ENCODE results near the gene DGKH. TPM values are rescaled to one million over a fixed set of nuclear protein-coding genes. Genes with fewer than 3 reads are reported as not detected.
"Not testable (repeated sequence)": the region's sequence is repeated elsewhere in the genome, so short reads cannot be mapped to it uniquely, and the experiment has no call there.

The DGKH gene
- total RNA-seq, 2 experiments from 2014 or later = 17.3 to 18.2 TPM

- H3K4me3 Mint-ChIP-seq, H3K27me3 Mint-ChIP-seq, POLR2A ChIA-PET, H3K4me1 Mint-ChIP-seq, DNase-seq, H3K27ac Mint-ChIP-seq, H3K9me3 Mint-ChIP-seq: not testable (repeated sequence)
- peaks cover 11% of the 10 kb centered on the region for H3K36me3 Mint-ChIP-seq (ENCODE audit: low read depth)
- CTCF ChIA-PET = interaction anchor here (0.8 kb wide), 1 partner anchor 30 kb away, joined by 3 read pairs; no protein-coding TSS in a partner anchor
These were observed 92.6 kb downstream of the DGKH start for GRCh38 chr13:42141052-42141451.

GRCh38 chr13:42146359-42146758 is 97.9 kb downstream of the DGKH start:
- Mint-ChIP-seq H3K27ac (no peak overlapping the region), H3K27me3 (no peaks in the 10 kb centered on the region), H3K9me3 (no peaks in the 10 kb centered on the region), H3K4me1 (peaks cover 18% of the 10 kb centered on the region), H3K36me3 (ENCODE audit: low read depth) (peaks cover 10% of the 10 kb centered on the region), H3K4me3 (no peak overlapping the region)
- ChIA-PET CTCF (no interaction called here), POLR2A (no interaction called here)
- no peak for DNase-seq

GRCh38 chr13:42148538-42148937 is 100.1 kb downstream of the DGKH start:
- POLR2A ChIA-PET = no interaction called here

GRCh38 chr13:42149136-42149535 is 100.7 kb downstream of the DGKH start:
- no peak for DNase-seq
- Mint-ChIP-seq H3K27ac (no peak overlapping the region), H3K4me1 (peaks cover 17% of the 10 kb centered on the region), H3K9me3 (no peaks in the 10 kb centered on the region), H3K36me3 (ENCODE audit: low read depth) (peaks cover 12% of the 10 kb centered on the region), H3K4me3 (no peak overlapping the region), H3K27me3 (no peaks in the 10 kb centered on the region)
- POLR2A ChIA-PET = no interaction called here
- CTCF ChIA-PET = no interaction called here

More at GRCh38 chr13:42148538-42148937, 100.1 kb downstream of the DGKH start:
- H3K4me1 Mint-ChIP-seq = peaks cover 17% of the 10 kb centered on the region
- no peak for DNase-seq
- CTCF ChIA-PET = no interaction called here
- H3K27me3 Mint-ChIP-seq = no peaks in the 10 kb centered on the region
- H3K9me3 Mint-ChIP-seq = no peaks in the 10 kb centered on the region
- no peak overlapping the region for H3K4me3 Mint-ChIP-seq
- peaks cover 12% of the 10 kb centered on the region for H3K36me3 Mint-ChIP-seq (ENCODE audit: low read depth)
- no peak overlapping the region for H3K27ac Mint-ChIP-seq

GRCh38 chr13:42151781-42152180 is 103.3 kb downstream of the DGKH start:
- Mint-ChIP-seq H3K9me3 (no peaks in the 10 kb centered on the region), H3K27ac (no peak overlapping the region), H3K36me3 (ENCODE audit: low read depth) (peaks cover 15% of the 10 kb centered on the region), H3K4me1 (peaks cover 17% of the 10 kb centered on the region), H3K27me3 (no peaks in the 10 kb centered on the region), H3K4me3 (no peak overlapping the region)
- no peak for DNase-seq
- CTCF ChIA-PET = no interaction called here
- POLR2A ChIA-PET = no interaction called here

- ChIA-PET CTCF (no interaction called here), POLR2A (no interaction called here)
- no peak overlapping the region for H3K27ac Mint-ChIP-seq
These were observed 104.0 kb downstream of the DGKH start for GRCh38 chr13:42152495-42152894.

GRCh38 chr13:42153199-42154113 is 105.0 kb downstream of the DGKH start:
- H3K36me3 Mint-ChIP-seq (ENCODE audit: low read depth) = peaks cover 15% of the 10 kb centered on the region
- H3K27ac Mint-ChIP-seq = no peak overlapping the region
- no peaks in the 10 kb centered on the region for H3K9me3 Mint-ChIP-seq
- ChIA-PET POLR2A (no interaction called here), CTCF (no interaction called here)
- no peaks in the 10 kb centered on the region for H3K27me3 Mint-ChIP-seq
- no peak for DNase-seq
- H3K4me3 Mint-ChIP-seq = no peak overlapping the region
- peaks cover 12% of the 10 kb centered on the region for H3K4me1 Mint-ChIP-seq

More at GRCh38 chr13:42152495-42152894, 104.0 kb downstream of the DGKH start:
- H3K4me1 Mint-ChIP-seq = peaks cover 17% of the 10 kb centered on the region
- DNase-seq = no peak
- H3K9me3 Mint-ChIP-seq = no peaks in the 10 kb centered on the region
- H3K36me3 Mint-ChIP-seq (ENCODE audit: low read depth) = peaks cover 15% of the 10 kb centered on the region
- no peaks in the 10 kb centered on the region for H3K27me3 Mint-ChIP-seq
- H3K4me3 Mint-ChIP-seq = no peak overlapping the region

GRCh38 chr13:42155251-42155650 is 106.8 kb downstream of the DGKH start:
- Mint-ChIP-seq H3K27ac (no peak overlapping the region), H3K4me1 (no peaks in the 10 kb centered on the region), H3K27me3 (no peaks in the 10 kb centered on the region), H3K9me3 (no peaks in the 10 kb centered on the region), H3K36me3 (ENCODE audit: low read depth) (peaks cover 21% of the 10 kb centered on the region), H3K4me3 (no peak overlapping the region)
- DNase-seq = no peak
- POLR2A ChIA-PET = no interaction called here
- CTCF ChIA-PET = interaction anchor here (0.6 kb wide), 1 partner anchor 602 kb away, joined by 3 read pairs; no protein-coding TSS in a partner anchor

GRCh38 chr13:42163338-42163737 is 114.9 kb downstream of the DGKH start:
- POLR2A ChIA-PET, H3K4me3 Mint-ChIP-seq, H3K27ac Mint-ChIP-seq, DNase-seq, H3K9me3 Mint-ChIP-seq, H3K4me1 Mint-ChIP-seq, H3K27me3 Mint-ChIP-seq: not testable (repeated sequence)
- CTCF ChIA-PET = interaction anchor here (0.6 kb wide), 1 partner anchor 233 kb away, joined by 5 read pairs; no protein-coding TSS in a partner anchor
- peaks cover 40% of the 10 kb centered on the region for H3K36me3 Mint-ChIP-seq (ENCODE audit: low read depth)

GRCh38 chr13:42163910-42164309 is 115.5 kb downstream of the DGKH start:
- H3K27ac Mint-ChIP-seq, DNase-seq, H3K9me3 Mint-ChIP-seq, POLR2A ChIA-PET, H3K4me1 Mint-ChIP-seq, H3K4me3 Mint-ChIP-seq, H3K27me3 Mint-ChIP-seq: not testable (repeated sequence)
- H3K36me3 Mint-ChIP-seq (ENCODE audit: low read depth) = peaks cover 42% of the 10 kb centered on the region
- CTCF ChIA-PET = interaction anchor here (0.6 kb wide), 1 partner anchor 232 kb away, joined by 5 read pairs; no protein-coding TSS in a partner anchor

- no peaks in the 10 kb centered on the region for H3K4me1 Mint-ChIP-seq
- DNase-seq = no peak
- peaks cover 41% of the 10 kb centered on the region for H3K36me3 Mint-ChIP-seq (ENCODE audit: low read depth)
- ChIA-PET CTCF (no interaction called here), POLR2A (no interaction called here)
- H3K27ac Mint-ChIP-seq = no peak overlapping the region
- H3K27me3 Mint-ChIP-seq = no peaks in the 10 kb centered on the region
- H3K4me3 Mint-ChIP-seq = no peak overlapping the region
- no peaks in the 10 kb centered on the region for H3K9me3 Mint-ChIP-seq
These were observed 116.2 kb downstream of the DGKH start for GRCh38 chr13:42164557-42165125.

- peaks cover 24% of the 10 kb centered on the region for H3K36me3 Mint-ChIP-seq (ENCODE audit: low read depth)
- ChIA-PET CTCF (interaction anchor here (0.7 to 1.4 kb wide), 2 partner anchors 9 to 399 kb away, joined by 3 to 4 read pairs; no protein-coding TSS in a partner anchor), POLR2A (interaction anchor here (0.6 kb wide), 1 partner anchor 23 kb away, joined by 3 read pairs; no protein-coding TSS in a partner anchor)
- H3K27me3 Mint-ChIP-seq = no peaks in the 10 kb centered on the region
- H3K27ac Mint-ChIP-seq = no peak overlapping the region
- no peak overlapping the region for H3K4me3 Mint-ChIP-seq
- H3K4me1 Mint-ChIP-seq = no peaks in the 10 kb centered on the region
- no peaks in the 10 kb centered on the region for H3K9me3 Mint-ChIP-seq
- DNase-seq = no peak
These were observed 120.0 kb downstream of the DGKH start for GRCh38 chr13:42168496-42168895.

GRCh38 chr13:42170029-42170428 is 121.6 kb downstream of the DGKH start:
- H3K4me3 Mint-ChIP-seq = no peak overlapping the region
- CTCF ChIA-PET = no interaction called here
- no peaks in the 10 kb centered on the region for H3K27me3 Mint-ChIP-seq

More at GRCh38 chr13:42170029-42170428, 121.6 kb downstream of the DGKH start:
- H3K36me3 Mint-ChIP-seq (ENCODE audit: low read depth) = peaks cover 34% of the 10 kb centered on the region
- POLR2A ChIA-PET = no interaction called here
- no peaks in the 10 kb centered on the region for H3K9me3 Mint-ChIP-seq
- no peak for DNase-seq
- no peak overlapping the region for H3K27ac Mint-ChIP-seq
- H3K4me1 Mint-ChIP-seq = no peaks in the 10 kb centered on the region

All from activated CD4-positive, alpha-beta T cell treated with anti-CD3 and anti-CD28 coated beads, Interleukin-2, amount 10 ng/mL, durations not matched to agents 7 days and 5 days (primary cell).